PC-9 (cell line): ENCODE measurements around the gene TREX2. TPM values are rescaled to one million over a fixed set of nuclear protein-coding genes. Genes with fewer than 3 reads are reported as not detected.

Source experiments
- BruUV-seq: library from RNA; stranded (reverse); fragments of 400-500 nt; replicated peaks from 2 replicates; lab custom pipeline; 2021; lab: Mats Ljungman, UMichigan
- CTCF ChIA-PET: fragments of 300-600 bp; sonication (Branson Sonifier 250); formaldehyde crosslinking; loops from one replicate; lab custom pipeline; 2022; ENCODE audit warnings: antibody characterized with exemption; lab: Charles Lee
- POLR2A ChIA-PET: fragments of 300-600 bp; sonication (Branson Sonifier 250); formaldehyde crosslinking; loops from one replicate; lab custom pipeline; 2022; ENCODE audit warnings: antibody characterized with exemption; ENCODE audit not compliant: unreplicated experiment; lab: Charles Lee
- DNase-seq, 2 experiments: peaks; one replicate each; pipeline versions ENCODE4 v3.0.0 to v3.0.0-alpha.2; 2015 to 2022; ENCODE audit warnings: mixed read lengths in 1 of 2
- H2AFZ ChIP-seq: fragments of 200-600 bp; sonication (generic); 2 replicates; pipeline ENCODE4 v1.8.1; 2017; ENCODE audit warnings: antibody characterized with exemption
- H3F3A ChIP-seq: fragments of 200-600 bp; sonication (generic); 2 replicates; pipeline ENCODE4 v1.8.1; 2017; ENCODE audit warnings: antibody characterized with exemption, mild to moderate bottlenecking, low read depth; ENCODE audit not compliant: insufficient read depth
- H3K27ac ChIP-seq: fragments of 200-600 bp; sonication (generic); 2 replicates; pipeline ENCODE4 v1.6.1; 2016; ENCODE audit warnings: mixed run types
- H3K27me3 ChIP-seq: fragments of 200-600 bp; sonication (generic); 2 replicates; pipeline ENCODE4 v1.6.1; 2016; ENCODE audit warnings: low read depth, mixed run types; ENCODE audit not compliant: insufficient read depth
- H3K36me3 ChIP-seq: fragments of 200-600 bp; sonication (generic); 2 replicates; pipeline ENCODE4 v1.6.1; 2016; ENCODE audit warnings: low read depth, mixed run types
- H3K4me1 ChIP-seq: fragments of 200-600 bp; sonication (generic); replicated peaks from 2 replicates; pipeline ENCODE4 v1.6.1; 2016; ENCODE audit warnings: mixed run types; ENCODE audit not compliant: insufficient read depth
- H3K4me2 ChIP-seq: fragments of 200-600 bp; sonication (generic); 2 replicates; pipeline ENCODE4 v1.6.1; 2017; ENCODE audit warnings: mixed run types
- H3K4me3 ChIP-seq: fragments of 200-600 bp; sonication (generic); 2 replicates; pipeline ENCODE4 v1.6.1; 2016; ENCODE audit warnings: mixed run types
- H3K79me2 ChIP-seq: fragments of 200-600 bp; sonication (generic); 2 replicates; pipeline ENCODE4 v1.6.1; 2017; ENCODE audit warnings: low read depth, mixed run types
- H3K9me2 ChIP-seq: fragments of 200-600 bp; sonication (generic); 2 replicates; pipeline ENCODE4 v1.8.1; 2017; ENCODE audit warnings: mild to moderate bottlenecking; ENCODE audit not compliant: insufficient read depth
- H3K9me3 ChIP-seq: fragments of 200-600 bp; sonication (generic); 2 replicates; pipeline ENCODE4 v1.8.1; 2016; ENCODE audit warnings: low read depth; ENCODE audit not compliant: insufficient read depth
- H4K20me1 ChIP-seq: fragments of 200-600 bp; sonication (generic); 2 replicates; pipeline ENCODE4 v1.8.1; 2017; ENCODE audit not compliant: insufficient read depth
- CTCF ChIP-seq: fragments of 200-600 bp; sonication (generic); conservative IDR thresholded peaks from 2 replicates; pipeline ENCODE4 v1.6.1; 2017; ENCODE audit warnings: mixed run types, antibody characterized with exemption, mild to moderate bottlenecking, moderate library complexity
- EZH2 ChIP-seq: fragments of 200-600 bp; sonication (generic); IDR thresholded peaks from 2 replicates; pipeline ENCODE4 v1.8.0; 2017; ENCODE audit warnings: antibody characterized with exemption, low read depth
- intact Hi-C: fragments of 100-400 bp; cut with micrococcal nuclease; formaldehyde crosslinking; loops from one replicate; pipeline ENCODE4 v1.10.0; 2022; ENCODE audit not compliant: unreplicated experiment
- total RNA-seq: library from RNA; stranded (reverse); gene quantifications from 2 replicates; pipeline ENCODE4 v1.2.3, GENCODE V29; 2021

The TREX2 gene
- total RNA-seq, 1 experiment from 2014 or later: 2.3 TPM

DNA sequence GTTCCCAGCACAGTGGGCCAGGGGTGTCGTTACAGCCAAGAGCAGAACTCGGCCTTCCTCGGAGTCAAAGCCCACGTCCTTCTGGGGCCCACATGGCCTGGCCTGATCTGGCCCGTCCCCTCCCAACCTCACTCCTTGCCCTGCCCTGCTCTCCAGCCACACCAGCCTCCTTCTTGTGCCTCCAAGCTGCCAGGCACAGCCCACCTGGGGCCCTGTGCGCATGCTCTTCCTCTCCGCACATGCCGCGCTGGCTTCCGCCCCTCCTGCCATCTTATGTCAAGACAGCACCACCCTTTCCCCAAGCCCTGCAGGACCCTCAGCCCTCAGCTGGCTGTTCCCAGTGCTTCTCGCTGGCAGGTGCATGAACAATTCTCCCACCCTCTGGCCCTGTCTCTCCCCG, 17.7 kb upstream of the TREX2 start:
- ChIA-PET POLR2A (no interaction called here), CTCF (no interaction called here)
- Histone ChIP-seq H3K9me3 (no peaks in the 10 kb centered on the region), H3K36me3 (no peaks in the 10 kb centered on the region), H3K4me3 (no peak overlapping the region), H4K20me1 (no peaks in the 10 kb centered on the region), H3K79me2 (no peaks in the 10 kb centered on the region), H3K27ac (no peak overlapping the region), H3K9me2 (no peaks in the 10 kb centered on the region), H3K4me2 (no peak overlapping the region), H3K4me1 (no peaks in the 10 kb centered on the region), H2AFZ (no peak overlapping the region), H3F3A (no peaks in the 10 kb centered on the region), H3K27me3 (no peaks in the 10 kb centered on the region)
- DNase-seq: no peak
- BruUV-seq: no TSS peak
- TF ChIP-seq CTCF (no peak), EZH2 (no peak)
- intact Hi-C loops: no loop called here

DNA sequence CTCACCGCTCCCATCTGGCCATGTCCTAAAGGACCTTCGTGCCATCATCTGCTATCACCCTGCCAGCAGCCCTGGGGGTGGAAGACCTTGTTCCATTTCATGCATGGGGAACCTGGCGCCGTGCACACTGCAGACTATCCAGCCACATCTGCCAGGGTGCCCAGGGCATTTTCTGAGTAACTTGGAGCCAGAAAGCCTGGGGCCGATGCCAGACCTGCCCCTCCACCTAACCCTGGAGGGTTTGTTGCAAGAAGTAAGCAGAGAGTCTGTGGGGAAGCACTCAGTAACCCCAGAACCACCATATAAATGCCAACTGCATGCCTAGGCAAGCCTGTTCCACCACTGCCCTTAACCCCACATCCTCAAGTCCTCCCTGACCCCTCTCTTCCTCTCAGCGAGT, 17.2 kb upstream of the TREX2 start:
- Histone ChIP-seq H3K4me2 (no peak overlapping the region), H3K36me3 (no peaks in the 10 kb centered on the region), H3K27ac (no peak overlapping the region), H2AFZ (no peak overlapping the region), H3K4me1 (no peaks in the 10 kb centered on the region), H4K20me1 (no peaks in the 10 kb centered on the region), H3K79me2 (no peaks in the 10 kb centered on the region), H3K9me2 (no peaks in the 10 kb centered on the region), H3K9me3 (no peaks in the 10 kb centered on the region), H3K27me3 (no peaks in the 10 kb centered on the region), H3K4me3 (no peak overlapping the region), H3F3A (no peaks in the 10 kb centered on the region)
- BruUV-seq: no TSS peak
- no peak for DNase-seq
- intact Hi-C loops: no loop called here
- ChIA-PET CTCF (no interaction called here), POLR2A (no interaction called here)
- TF ChIP-seq CTCF (no peak), EZH2 (no peak)

DNA sequence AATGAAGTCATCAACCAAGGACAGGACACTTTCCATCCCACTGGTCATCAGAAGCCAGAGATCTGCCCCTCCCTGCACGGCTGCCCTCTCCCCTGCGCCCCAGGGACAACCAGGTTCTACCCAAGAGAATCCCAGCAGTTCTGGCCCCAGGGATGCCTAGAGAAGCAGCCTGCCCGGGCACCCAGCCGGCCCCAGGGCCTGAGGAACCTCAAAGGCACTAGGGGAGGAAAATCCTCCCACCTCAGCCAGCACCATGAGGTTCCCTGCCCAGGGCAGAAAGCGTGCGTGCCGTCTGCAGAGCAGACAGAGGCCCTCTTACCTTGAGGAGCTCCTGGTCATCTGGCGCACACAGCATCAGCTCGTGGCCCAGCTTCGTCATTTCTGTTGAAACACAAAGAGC, 16.4 kb upstream of the TREX2 start:
- H3K27me3 ChIP-seq: no peaks in the 10 kb centered on the region
- H3K36me3 ChIP-seq: no peaks in the 10 kb centered on the region
- CTCF ChIA-PET: no interaction called here
- POLR2A ChIA-PET: no interaction called here
- H3F3A ChIP-seq: no peaks in the 10 kb centered on the region
- H4K20me1 ChIP-seq: no peaks in the 10 kb centered on the region
- H3K4me1 ChIP-seq: no peaks in the 10 kb centered on the region
- no peaks in the 10 kb centered on the region for H3K79me2 ChIP-seq
- H3K4me2 ChIP-seq: no peak overlapping the region
- H3K9me2 ChIP-seq: no peaks in the 10 kb centered on the region
- intact Hi-C loops: no loop called here
- no peaks in the 10 kb centered on the region for H3K9me3 ChIP-seq
- TF ChIP-seq EZH2: no peak
- no peak for TF ChIP-seq CTCF
- no peak for DNase-seq
- H3K4me3 ChIP-seq: no peak overlapping the region
- no TSS peak for BruUV-seq
- H3K27ac ChIP-seq: no peak overlapping the region
- H2AFZ ChIP-seq: no peak overlapping the region
